OCI-LY1 (cell line): ENCODE results near the gene HOMER2.

Experiments
- EZH2 ChIP-seq: fragments of 200-600 bp; sonication (generic), shearing (Covaris generic); IDR thresholded peaks from 2 replicates; pipeline ENCODE4 v1.8.0; 2017; ENCODE audit warnings: borderline replicate concordance, mixed run types, mild to moderate bottlenecking, antibody characterized with exemption, low read length, moderate library complexity, mixed read lengths
- TF ChIP-seq, protein P1 (sequence below): fragments of 200-600 bp; sonication (generic), shearing (Covaris generic); IDR thresholded peaks from 2 replicates; pipeline ENCODE4 v1.5.1; 2017; ENCODE audit warnings: mild to moderate bottlenecking, antibody characterized with exemption, low read length, moderate library complexity, mixed read lengths

DNA sequence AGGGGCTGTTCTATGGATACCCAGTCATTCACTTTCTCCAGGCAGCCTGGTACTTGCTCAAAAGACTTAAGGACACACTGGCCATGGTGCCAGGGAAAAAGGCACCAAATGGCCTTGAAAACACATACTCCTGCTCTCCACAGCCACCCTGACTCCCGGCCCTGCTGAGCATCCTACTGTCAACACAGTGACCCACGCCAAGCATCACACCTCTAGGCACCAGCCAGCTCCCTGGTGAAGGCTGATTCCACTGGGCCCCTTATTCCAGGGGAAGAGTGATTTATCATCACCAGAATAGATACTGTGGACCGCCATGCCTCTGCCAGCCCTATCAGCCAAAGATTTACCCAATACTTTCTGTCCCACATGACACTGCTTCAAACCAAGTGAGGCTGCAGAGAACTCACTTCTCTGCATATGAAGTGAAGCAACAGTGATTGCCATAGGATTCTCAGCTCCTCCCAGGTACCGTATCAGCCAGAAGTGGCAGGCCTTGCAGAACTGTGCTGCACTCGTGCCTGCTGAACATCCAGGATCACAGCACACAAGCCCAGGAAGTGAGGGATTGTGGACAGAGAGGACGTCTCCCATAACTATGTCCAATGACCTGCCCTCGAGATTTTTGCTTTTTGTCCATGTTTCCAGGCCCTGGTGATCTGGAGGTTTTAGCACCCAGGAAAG, 79.4 kb downstream of the HOMER2 start:
- TF ChIP-seq, protein P1, sequence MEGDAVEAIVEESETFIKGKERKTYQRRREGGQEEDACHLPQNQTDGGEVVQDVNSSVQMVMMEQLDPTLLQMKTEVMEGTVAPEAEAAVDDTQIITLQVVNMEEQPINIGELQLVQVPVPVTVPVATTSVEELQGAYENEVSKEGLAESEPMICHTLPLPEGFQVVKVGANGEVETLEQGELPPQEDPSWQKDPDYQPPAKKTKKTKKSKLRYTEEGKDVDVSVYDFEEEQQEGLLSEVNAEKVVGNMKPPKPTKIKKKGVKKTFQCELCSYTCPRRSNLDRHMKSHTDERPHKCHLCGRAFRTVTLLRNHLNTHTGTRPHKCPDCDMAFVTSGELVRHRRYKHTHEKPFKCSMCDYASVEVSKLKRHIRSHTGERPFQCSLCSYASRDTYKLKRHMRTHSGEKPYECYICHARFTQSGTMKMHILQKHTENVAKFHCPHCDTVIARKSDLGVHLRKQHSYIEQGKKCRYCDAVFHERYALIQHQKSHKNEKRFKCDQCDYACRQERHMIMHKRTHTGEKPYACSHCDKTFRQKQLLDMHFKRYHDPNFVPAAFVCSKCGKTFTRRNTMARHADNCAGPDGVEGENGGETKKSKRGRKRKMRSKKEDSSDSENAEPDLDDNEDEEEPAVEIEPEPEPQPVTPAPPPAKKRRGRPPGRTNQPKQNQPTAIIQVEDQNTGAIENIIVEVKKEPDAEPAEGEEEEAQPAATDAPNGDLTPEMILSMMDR: no peak
- TF ChIP-seq EZH2: no peak
